Activated CD8-positive, alpha-beta T cell treated with anti-CD3 and anti-CD28 coated beads for 36 hours (primary cell): ENCODE results near the gene TXK. TPM values are rescaled to one million over a fixed set of nuclear protein-coding genes. Genes with fewer than 3 reads are reported as not detected.

Experiments
- ATAC-seq: fragments of 200-7000 bp; cut with Tn5 transposase; one replicate; pipeline ENCODE4 v1.10.0; 2021; ENCODE audit warnings: mild to moderate bottlenecking, moderate library complexity
- CTCF ChIA-PET: fragments of 350-600 bp; sonication (Branson Sonifier 250); formaldehyde crosslinking; loops from one replicate; lab custom pipeline; 2021; ENCODE audit warnings: antibody characterized with exemption; lab: Charles Lee
- POLR2A ChIA-PET: fragments of 350-600 bp; sonication (Branson Sonifier 250); formaldehyde crosslinking; loops from one replicate; lab custom pipeline; 2021; ENCODE audit warnings: antibody characterized with exemption; lab: Charles Lee
- DNase-seq: peaks from one replicate; pipeline ENCODE4 v3.0.0-alpha.2; 2020
- H3K27ac Mint-ChIP-seq: one replicate; pipeline ENCODE4 v1.8.0; 2021; ENCODE audit warnings: mild to moderate bottlenecking, mixed read lengths
- H3K27me3 Mint-ChIP-seq: one replicate; pipeline ENCODE4 v1.8.0; 2021; ENCODE audit warnings: mixed read lengths
- H3K36me3 Mint-ChIP-seq: one replicate; pipeline ENCODE4 v1.8.0; 2021; ENCODE audit warnings: low read depth, mixed read lengths
- H3K4me1 Mint-ChIP-seq: one replicate; pipeline ENCODE4 v1.8.0; 2021; ENCODE audit warnings: low read depth, mixed read lengths
- H3K4me3 Mint-ChIP-seq: one replicate; pipeline ENCODE4 v1.8.0; 2021; ENCODE audit warnings: mild to moderate bottlenecking, moderate library complexity, mixed read lengths
- H3K9me3 Mint-ChIP-seq: one replicate; pipeline ENCODE4 v1.8.0; 2021; ENCODE audit warnings: mixed read lengths
- CTCF ChIP-seq: fragments of 200-600 bp; IDR thresholded peaks from one replicate; pipeline ENCODE4 v1.8.0; 2022; ENCODE audit warnings: antibody characterized with exemption, mild to moderate bottlenecking
- intact Hi-C: fragments of 100-400 bp; cut with micrococcal nuclease; formaldehyde crosslinking; loops from one replicate; pipeline ENCODE4 v1.10.0; 2022
- total RNA-seq, 2 experiments: library from RNA; stranded (reverse); gene quantifications; one replicate each; pipeline ENCODE4 v1.2.3, GENCODE V29; 2021

TXK gene
- total RNA-seq, 2 experiments from 2014 or later = 20.6 to 23.5 TPM

- peaks cover 33% of the 10 kb centered on the region for H3K4me1 Mint-ChIP-seq
- H3K4me3 Mint-ChIP-seq = no peak overlapping the region
- peaks cover 15% of the 10 kb centered on the region for H3K27me3 Mint-ChIP-seq
- ChIA-PET CTCF (interaction anchor here (0.7 to 1.6 kb wide), 5 partner anchors 9 to 188 kb away, joined by 3 to 10 read pairs (median 5); no protein-coding TSS in a partner anchor), POLR2A (interaction anchor here (0.6 to 0.8 kb wide), 2 partner anchors 25 to 259 kb away, joined by 3 to 4 read pairs; no protein-coding TSS in a partner anchor)
- intact Hi-C loops = no loop called here
- no peaks in the 10 kb centered on the region for H3K9me3 Mint-ChIP-seq
- no peak for TF ChIP-seq CTCF
- no peaks in the 10 kb centered on the region for H3K36me3 Mint-ChIP-seq
- no peak for DNase-seq
- no peak overlapping the region for H3K27ac Mint-ChIP-seq
- no peak for ATAC-seq
These were observed 109.0 kb downstream of the TXK start for GRCh38 chr4:48025005-48025404.

- intact Hi-C loops = no loop called here
- Mint-ChIP-seq H3K27ac (no peak overlapping the region), H3K4me3 (no peak overlapping the region), H3K27me3 (peaks cover 15% of the 10 kb centered on the region), H3K4me1 (peaks cover 33% of the 10 kb centered on the region), H3K9me3 (no peaks in the 10 kb centered on the region), H3K36me3 (no peaks in the 10 kb centered on the region)
- DNase-seq (no peak), ATAC-seq (no peak)
- TF ChIP-seq CTCF = no peak
- ChIA-PET POLR2A (interaction anchor here (0.6 to 0.8 kb wide), 2 partner anchors 25 to 259 kb away, joined by 3 to 4 read pairs; no protein-coding TSS in a partner anchor), CTCF (interaction anchor here (0.7 to 1.6 kb wide), 4 partner anchors 9 to 188 kb away, joined by 3 to 10 read pairs (median 5); no protein-coding TSS in a partner anchor)
These were observed 109.5 kb downstream of the TXK start for GRCh38 chr4:48024522-48024921.

- H3K27ac Mint-ChIP-seq = no peak overlapping the region
- H3K9me3 Mint-ChIP-seq = no peaks in the 10 kb centered on the region
- H3K36me3 Mint-ChIP-seq = no peaks in the 10 kb centered on the region
- peaks cover 17% of the 10 kb centered on the region for H3K27me3 Mint-ChIP-seq
- TF ChIP-seq CTCF = no peak
- DNase-seq (no peak), ATAC-seq (no peak)
- POLR2A ChIA-PET = no interaction called here
- intact Hi-C loops = no loop called here
- H3K4me3 Mint-ChIP-seq = no peak overlapping the region
- CTCF ChIA-PET = no interaction called here
- peaks cover 19% of the 10 kb centered on the region for H3K4me1 Mint-ChIP-seq
These were observed 111.8 kb downstream of the TXK start for GRCh38 chr4:48022192-48022799.

GRCh38 chr4:48021100-48021499 lies 113.0 kb downstream of the TXK start:
- Mint-ChIP-seq H3K27me3 (peaks cover 18% of the 10 kb centered on the region), H3K27ac (no peak overlapping the region)

More at GRCh38 chr4:48021100-48021499, 113.0 kb downstream of the TXK start:
- Mint-ChIP-seq H3K4me3 (no peak overlapping the region), H3K9me3 (no peaks in the 10 kb centered on the region), H3K4me1 (peaks cover 20% of the 10 kb centered on the region), H3K36me3 (no peaks in the 10 kb centered on the region)
- ChIA-PET CTCF (interaction anchor here (3.9 to 4.2 kb wide), 2 partner anchors 13 to 18 kb away, joined by 27 to 44 read pairs; no protein-coding TSS in a partner anchor), POLR2A (no interaction called here)
- intact Hi-C loops = no loop called here
- ATAC-seq (peak; percentile 11), DNase-seq (no peak)
- no peak for TF ChIP-seq CTCF
